NCI-H2196 treated with DMSO at 0.1 percent for 48 hours (cell line): ENCODE measurements around the gene SLC45A1.
A peak's percentile ranks its signal among the peaks of the same experiment; 100 is the strongest.

ENCODE experiments used
- DNase-seq: peaks from one replicate; lab custom pipeline; 2025; ENCODE audit not compliant: unreplicated experiment; lab: John Stamatoyannopoulos, UW

SLC45A1 gene

GRCh38 chr1:8335246-8335645 lies 17.3 kb downstream of the SLC45A1 start:
- DNase-seq: no peak

GRCh38 chr1:8337776-8338525 lies 20.0 kb downstream of the SLC45A1 start:
- no peak for DNase-seq

DNA sequence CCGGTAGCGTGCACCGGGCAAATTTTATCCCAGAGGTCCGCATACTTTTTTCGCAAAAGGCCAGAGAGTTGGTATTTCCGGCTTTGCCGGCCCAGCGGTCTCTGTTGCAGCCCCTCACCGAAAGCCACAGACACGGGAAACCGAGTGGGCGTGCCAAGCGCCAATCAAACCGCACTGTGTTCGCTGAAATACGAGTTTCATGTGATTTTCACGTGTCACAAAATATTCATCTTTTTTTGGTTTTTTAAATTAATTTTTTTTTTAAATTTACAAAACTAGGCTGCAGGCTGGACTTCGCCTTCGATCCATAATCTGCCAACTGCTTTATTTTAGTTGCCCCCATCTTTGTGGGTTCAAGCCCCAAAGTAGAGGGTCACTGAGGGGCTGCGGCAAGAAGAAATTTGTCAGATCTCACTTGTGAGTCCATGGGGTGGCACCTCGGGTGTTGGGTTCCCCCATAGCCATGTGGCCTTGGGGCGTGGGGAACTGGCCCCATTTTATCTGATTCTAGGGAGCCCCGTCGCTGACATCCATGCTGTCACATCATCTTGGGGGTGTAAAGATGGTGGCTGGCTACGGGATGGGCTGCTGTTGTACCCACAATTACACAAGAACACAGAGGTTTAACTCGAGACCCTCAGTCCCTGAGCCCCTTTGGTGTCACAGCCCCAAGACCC lies 20.8 kb downstream of the SLC45A1 start:
- no peak for DNase-seq

DNA sequence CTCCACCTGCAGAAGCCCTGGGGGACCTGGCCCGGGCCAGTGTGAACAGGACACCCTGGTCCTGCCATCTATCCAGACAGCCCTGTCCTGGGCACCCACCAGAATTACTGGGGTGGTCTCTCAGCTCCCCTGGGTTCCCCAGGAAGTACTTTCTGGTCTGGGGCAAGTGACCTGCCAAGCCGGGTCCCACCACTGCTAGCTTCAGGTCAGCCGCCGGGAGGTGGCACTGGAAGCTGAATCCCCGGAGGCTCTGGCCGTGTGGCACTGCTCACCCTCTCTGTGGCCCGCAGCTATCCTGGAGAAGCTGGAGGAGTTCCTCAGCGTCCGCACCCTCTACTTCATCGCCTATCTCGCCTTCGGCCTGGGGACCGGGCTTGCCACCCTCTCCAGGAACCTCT lies 21.3 kb downstream of the SLC45A1 start:
- no peak for DNase-seq

DNA sequence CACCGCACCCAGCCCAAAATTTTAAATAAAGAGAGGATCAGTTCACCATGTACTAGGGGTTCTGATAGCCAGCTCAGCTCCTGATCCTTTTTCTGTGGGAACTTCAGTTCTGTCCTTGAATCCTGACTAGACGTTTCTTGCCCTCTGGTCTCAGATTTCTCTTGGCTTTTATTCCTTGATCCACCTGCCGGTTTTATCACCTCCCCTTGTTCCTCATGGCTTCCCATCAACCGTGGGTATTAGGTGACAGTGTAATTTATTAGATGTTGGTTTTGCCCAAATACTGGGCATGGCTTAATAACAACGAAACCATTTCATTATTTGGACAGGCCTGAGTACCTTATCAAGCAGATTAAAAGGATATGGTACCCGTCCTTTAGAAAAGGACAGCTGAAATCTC lies 22.5 kb downstream of the SLC45A1 start:
- peak; percentile 81 for DNase-seq

GRCh38 chr1:8342325-8342724 lies 24.4 kb downstream of the SLC45A1 start:
- no peak for DNase-seq

- DNase-seq: no peak
Measured at GRCh38 chr1:8343044-8343443, 25.1 kb downstream of the SLC45A1 start.

GRCh38 chr1:8343464-8344001 lies 25.6 kb downstream of the SLC45A1 start:
- no peak for DNase-seq

DNA sequence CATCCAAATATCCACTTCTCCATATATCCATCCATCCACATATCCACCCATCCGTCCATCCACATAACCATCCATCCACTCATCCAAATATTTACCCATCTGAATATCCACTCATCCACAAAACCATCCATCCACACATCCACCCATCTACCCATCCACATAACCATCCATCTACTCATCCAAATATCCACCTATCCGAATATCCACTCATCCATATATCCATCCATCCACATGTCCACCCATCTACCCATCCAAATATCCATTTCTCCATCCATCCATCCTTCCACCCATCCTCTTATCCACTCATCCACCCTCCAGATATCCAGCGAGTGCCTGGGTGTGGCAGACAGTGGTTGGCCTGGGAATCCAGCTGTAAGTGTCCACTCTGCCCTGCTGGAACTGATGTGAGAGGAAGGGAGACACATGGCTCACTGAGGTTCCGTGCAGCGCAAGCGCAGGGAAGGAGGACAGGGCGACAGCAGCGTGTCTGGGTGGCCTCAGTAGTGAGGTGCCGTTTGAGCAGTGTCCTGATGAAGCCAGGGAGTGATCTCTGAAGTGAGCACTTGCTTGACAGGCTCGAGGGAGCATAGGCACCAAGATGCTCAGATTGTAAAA lies 27.1 kb downstream of the SLC45A1 start:
- no peak for DNase-seq

DNA sequence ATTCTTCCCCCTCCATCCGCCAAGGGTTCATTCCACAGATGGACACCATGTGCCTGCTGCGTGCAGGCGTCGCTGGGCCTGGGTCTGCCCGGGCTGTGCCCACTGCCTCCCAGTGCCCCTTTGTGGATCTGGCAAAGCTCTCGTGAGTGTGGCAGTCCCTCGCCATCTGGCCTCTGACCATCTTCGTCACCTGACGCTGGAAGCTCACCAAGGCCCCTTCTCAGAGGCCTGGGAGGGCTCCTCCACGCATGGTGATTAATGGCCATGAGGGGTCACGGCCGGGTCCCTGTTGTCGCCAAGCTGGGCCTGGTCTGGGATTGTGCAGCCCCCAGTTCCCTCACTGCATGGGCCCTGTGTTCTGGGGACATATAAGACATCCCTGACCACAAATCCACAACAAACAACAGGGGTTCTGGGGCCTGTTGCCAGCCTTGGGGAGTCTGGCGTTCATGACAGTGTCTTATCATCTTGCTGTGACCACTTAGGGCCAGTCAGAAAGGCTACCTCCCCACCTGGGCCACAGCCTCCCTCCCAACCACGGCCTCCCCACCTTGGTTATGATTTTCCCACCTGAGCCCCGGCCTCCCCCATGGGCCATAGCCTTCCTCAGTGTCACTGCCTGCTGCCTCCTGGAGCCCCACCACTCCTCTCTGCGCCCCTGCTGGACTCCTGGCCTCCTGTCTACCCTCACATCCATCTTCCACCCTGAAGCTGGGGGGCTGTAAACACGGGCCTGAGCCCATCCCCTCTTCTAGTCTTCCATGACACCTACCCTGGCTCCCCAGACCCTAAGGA lies 27.9 kb downstream of the SLC45A1 start:
- DNase-seq: no peak

GRCh38 chr1:8347635-8348034 lies 29.7 kb downstream of the SLC45A1 start:
- no peak for DNase-seq

DNA sequence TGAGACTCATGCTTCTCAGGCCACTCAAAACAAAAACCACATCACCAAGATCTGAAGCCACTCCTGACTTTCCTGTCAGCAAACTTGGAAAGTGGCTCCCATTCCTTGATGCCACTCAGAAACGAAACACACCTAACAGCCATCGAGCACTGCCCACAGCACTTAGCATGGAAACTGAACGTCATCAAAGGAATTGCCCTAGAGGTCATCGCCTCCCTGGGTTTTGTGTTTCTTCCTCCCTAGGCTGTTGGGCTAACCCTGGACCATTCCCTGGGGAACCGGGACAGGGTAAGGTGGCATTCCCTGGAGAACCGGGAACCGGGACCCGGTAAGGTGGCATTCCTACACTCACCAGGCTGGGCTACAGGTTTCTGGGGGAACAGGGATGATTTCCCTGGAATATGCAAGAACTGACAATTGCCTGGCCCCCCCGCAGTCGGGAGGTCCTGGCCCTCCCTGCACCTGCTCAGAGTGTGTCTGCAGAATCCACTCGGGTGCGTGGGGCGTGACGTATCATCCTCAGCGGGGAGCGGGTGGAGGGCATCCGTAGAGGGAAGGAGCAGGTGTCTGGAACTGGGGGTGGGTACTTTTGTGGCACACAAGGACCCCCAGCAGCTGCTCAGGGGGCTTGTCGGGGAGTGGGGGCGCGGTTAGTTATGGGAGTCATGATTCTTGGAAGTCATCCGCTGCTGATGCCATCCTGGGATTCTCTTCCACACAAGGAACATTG lies 30.3 kb downstream of the SLC45A1 start:
- no peak for DNase-seq

- peak; percentile 19 for DNase-seq
Measured at GRCh38 chr1:8348777-8349472, 31.0 kb downstream of the SLC45A1 start.

GRCh38 chr1:8349473-8349865 lies 31.6 kb downstream of the SLC45A1 start:
- DNase-seq: no peak

- DNase-seq: no peak
Measured at GRCh38 chr1:8349961-8350360, 32.0 kb downstream of the SLC45A1 start.

DNA sequence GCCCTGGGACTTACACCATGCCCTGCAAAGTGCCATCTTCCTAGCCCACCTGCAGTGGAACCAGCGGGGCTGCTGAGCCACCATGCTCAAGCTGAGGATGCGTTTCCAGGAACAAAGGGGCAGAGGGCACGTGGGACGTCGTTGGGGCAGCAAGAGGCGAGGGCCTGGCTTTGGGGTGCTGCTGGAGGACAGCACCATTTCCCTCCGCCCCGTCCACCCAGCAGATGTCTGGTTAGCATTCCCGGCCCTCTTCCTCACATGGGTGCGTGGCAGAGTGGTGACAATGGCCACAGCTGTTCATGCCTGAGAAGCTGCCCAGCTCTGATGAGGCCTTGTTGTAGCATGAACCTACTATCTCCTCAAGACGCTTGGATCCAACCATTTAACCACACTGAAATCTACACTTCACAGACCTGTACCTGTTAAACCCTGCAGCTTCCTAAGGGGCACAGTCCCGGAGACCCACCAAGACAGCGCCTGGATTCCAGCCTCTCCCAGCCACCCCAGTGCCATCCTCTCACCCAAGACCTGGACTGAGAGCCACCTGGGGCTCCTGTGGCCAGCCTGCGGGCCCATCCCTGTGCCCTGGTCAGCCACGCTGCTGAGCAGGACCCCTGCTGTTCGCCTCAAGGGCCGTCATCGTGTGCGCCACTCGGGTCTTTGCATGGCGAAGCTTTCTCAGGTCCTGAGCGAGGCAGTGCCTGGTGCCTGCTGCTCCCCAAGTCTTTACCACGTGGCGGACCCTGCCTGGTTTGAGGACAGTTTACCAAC lies 33.2 kb downstream of the SLC45A1 start:
- no peak for DNase-seq

DNA sequence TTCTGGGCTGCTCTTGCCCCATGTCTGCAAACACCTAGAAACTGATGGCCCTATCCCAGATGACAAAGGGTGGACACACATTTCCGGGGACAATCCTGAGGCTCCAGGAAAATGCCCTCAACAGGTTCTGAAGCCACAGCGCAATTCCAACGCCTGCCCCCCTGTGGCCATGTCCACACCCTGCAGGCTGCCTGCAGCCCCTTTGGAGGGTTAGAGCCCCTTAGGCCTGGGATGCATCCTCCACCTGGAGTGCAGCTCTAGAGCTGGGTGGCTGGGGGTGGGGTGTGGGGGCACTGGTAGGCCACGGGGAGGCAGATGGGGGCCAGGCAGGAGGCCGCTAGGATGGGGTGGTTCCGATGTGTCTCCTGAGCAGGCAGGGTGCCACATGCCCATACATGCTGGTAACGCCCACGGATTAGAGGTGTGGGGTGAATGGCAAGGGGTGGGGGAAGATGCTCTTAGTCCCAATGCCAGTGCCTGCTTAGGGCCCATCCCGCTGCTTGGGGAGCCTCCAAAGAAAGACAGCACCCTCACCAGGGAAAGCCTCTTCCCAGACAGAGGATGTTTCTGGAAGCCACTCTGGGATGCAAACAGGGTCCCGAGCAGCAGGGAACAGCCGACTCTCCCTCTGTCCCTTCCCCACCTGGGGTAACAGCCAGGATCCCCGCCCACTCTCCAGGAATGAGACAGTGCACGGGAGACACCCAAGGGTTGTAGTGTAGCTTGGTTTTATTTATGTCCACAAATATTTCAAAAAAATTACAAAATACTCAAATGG lies 34.0 kb downstream of the SLC45A1 start:
- no peak for DNase-seq

GRCh38 chr1:8352471-8352845 lies 34.5 kb downstream of the SLC45A1 start:
- no peak for DNase-seq
